Suprapubic skin (tissue), 4 donors: ENCODE measurements around the gene CKAP4.

Experiments
- CTCF ChIP-seq, 2 donors: fragments of 200-600 bp in 1 of 2; fragments of 450-650 bp in 1 of 2; sonication (generic) in 1 of 2; IDR thresholded peaks; one replicate each; pipeline ENCODE4 v1.5.1; 2016 to 2019; ENCODE audit warnings: antibody characterized with exemption in 2 of 2, mild to moderate bottlenecking in 1 of 2, moderate library complexity in 1 of 2
- POLR2A ChIP-seq, 2 donors: fragments of 450-650 bp; IDR thresholded peaks; one replicate each; pipeline ENCODE4 v1.6.1; 2017; ENCODE audit warnings: antibody characterized with exemption in 2 of 2, mild to moderate bottlenecking in 2 of 2, moderate library complexity in 2 of 2
- POLR2AphosphoS5 ChIP-seq, 3 donors: sonication (generic); formaldehyde crosslinking; IDR thresholded peaks; one replicate each; pipeline ENCODE4 v1.6.1; 2017; ENCODE audit warnings: antibody characterized with exemption in 3 of 3

- TF ChIP-seq CTCF (IDR thresholded peaks at IDR 0.05): no peak
- no peak for TF ChIP-seq POLR2AphosphoS5 (IDR thresholded peaks at IDR 0.05)
- TF ChIP-seq POLR2A (IDR thresholded peaks at IDR 0.05): no peak
Observed at GRCh38 chr12:106290666-106291065, 42.8 kb upstream of the CKAP4 start.
